ENCODE results near the gene MLYCD. TPM values are rescaled to one million over a fixed set of nuclear protein-coding genes. Genes with fewer than 3 reads are reported as not detected.

Gene MLYCD
- total RNA-seq, 1 donor from 2014 or later = 9.4 TPM

- no peaks in the 10 kb centered on the region for H3K9me3 Mint-ChIP-seq (ENCODE audit: low read depth)
- no peak for TF ChIP-seq CTCF (IDR thresholded peaks at IDR 0.05; ENCODE audit: unreplicated experiment)
- no peak overlapping the region for H3K27ac Mint-ChIP-seq
- DNase-seq (ENCODE audit: low spot score, unreplicated experiment) = no peak
- peak overlapping the region; percentile 65 for H3K4me3 Mint-ChIP-seq (ENCODE audit: low read depth)
- H3K27me3 Mint-ChIP-seq = peaks cover 10% of the 10 kb centered on the region
- no peaks in the 10 kb centered on the region for H3K36me3 Mint-ChIP-seq (ENCODE audit: insufficient read depth)
- H3K4me1 Mint-ChIP-seq (ENCODE audit: low read depth) = no peaks in the 10 kb centered on the region
Measured at GRCh38 chr16:83968891-83969649, 70.2 kb downstream of the MLYCD start.

GRCh38 chr16:83969771-83970429 is 71.0 kb downstream of the MLYCD start:
- DNase-seq (ENCODE audit: low spot score, unreplicated experiment) = no peak
- H3K27me3 Mint-ChIP-seq = peaks cover 15% of the 10 kb centered on the region
- H3K9me3 Mint-ChIP-seq (ENCODE audit: low read depth) = no peaks in the 10 kb centered on the region
- H3K27ac Mint-ChIP-seq = no peak overlapping the region
- H3K4me3 Mint-ChIP-seq (ENCODE audit: low read depth) = peak overlapping the region; percentile 46
- H3K4me1 Mint-ChIP-seq (ENCODE audit: low read depth) = no peaks in the 10 kb centered on the region
- no peak for TF ChIP-seq CTCF (IDR thresholded peaks at IDR 0.05; ENCODE audit: unreplicated experiment)
- H3K36me3 Mint-ChIP-seq (ENCODE audit: insufficient read depth) = no peaks in the 10 kb centered on the region

- no peaks in the 10 kb centered on the region for H3K36me3 Mint-ChIP-seq (ENCODE audit: insufficient read depth)
- H3K4me3 Mint-ChIP-seq (ENCODE audit: low read depth) = peak overlapping the region; percentile 29
- no peak overlapping the region for H3K27ac Mint-ChIP-seq
- DNase-seq (ENCODE audit: low spot score, unreplicated experiment) = no peak
- no peak for TF ChIP-seq CTCF (IDR thresholded peaks at IDR 0.05; ENCODE audit: unreplicated experiment)
- H3K27me3 Mint-ChIP-seq = peaks cover 15% of the 10 kb centered on the region
- H3K9me3 Mint-ChIP-seq (ENCODE audit: low read depth) = no peaks in the 10 kb centered on the region
- no peaks in the 10 kb centered on the region for H3K4me1 Mint-ChIP-seq (ENCODE audit: low read depth)
Measured at GRCh38 chr16:83970430-83970815, 71.5 kb downstream of the MLYCD start.

GRCh38 chr16:83971165-83972130 is 72.5 kb downstream of the MLYCD start:
- no peaks in the 10 kb centered on the region for H3K4me1 Mint-ChIP-seq (ENCODE audit: low read depth)
- H3K27ac Mint-ChIP-seq = no peak overlapping the region
- no peak overlapping the region for H3K4me3 Mint-ChIP-seq (ENCODE audit: low read depth)
- no peaks in the 10 kb centered on the region for H3K36me3 Mint-ChIP-seq (ENCODE audit: insufficient read depth)
- H3K9me3 Mint-ChIP-seq (ENCODE audit: low read depth) = no peaks in the 10 kb centered on the region
- no peak for DNase-seq (ENCODE audit: low spot score, unreplicated experiment)
- no peak for TF ChIP-seq CTCF (IDR thresholded peaks at IDR 0.05; ENCODE audit: unreplicated experiment)
- H3K27me3 Mint-ChIP-seq = peaks cover 16% of the 10 kb centered on the region

Measured in progenitor cell of endocrine pancreas (in vitro differentiated cells).